GM18499 (cell line): Measurements from ENCODE around the gene ARHGEF16.

Experiments used
- ATAC-seq: cut with Tn5 transposase; IDR thresholded peaks from one replicate; pipeline ENCODE4 v1.9.1; 2021; ENCODE audit warnings: moderate number of reproducible peaks; ENCODE audit not compliant: insufficient read depth, unreplicated experiment

Gene ARHGEF16

DNA sequence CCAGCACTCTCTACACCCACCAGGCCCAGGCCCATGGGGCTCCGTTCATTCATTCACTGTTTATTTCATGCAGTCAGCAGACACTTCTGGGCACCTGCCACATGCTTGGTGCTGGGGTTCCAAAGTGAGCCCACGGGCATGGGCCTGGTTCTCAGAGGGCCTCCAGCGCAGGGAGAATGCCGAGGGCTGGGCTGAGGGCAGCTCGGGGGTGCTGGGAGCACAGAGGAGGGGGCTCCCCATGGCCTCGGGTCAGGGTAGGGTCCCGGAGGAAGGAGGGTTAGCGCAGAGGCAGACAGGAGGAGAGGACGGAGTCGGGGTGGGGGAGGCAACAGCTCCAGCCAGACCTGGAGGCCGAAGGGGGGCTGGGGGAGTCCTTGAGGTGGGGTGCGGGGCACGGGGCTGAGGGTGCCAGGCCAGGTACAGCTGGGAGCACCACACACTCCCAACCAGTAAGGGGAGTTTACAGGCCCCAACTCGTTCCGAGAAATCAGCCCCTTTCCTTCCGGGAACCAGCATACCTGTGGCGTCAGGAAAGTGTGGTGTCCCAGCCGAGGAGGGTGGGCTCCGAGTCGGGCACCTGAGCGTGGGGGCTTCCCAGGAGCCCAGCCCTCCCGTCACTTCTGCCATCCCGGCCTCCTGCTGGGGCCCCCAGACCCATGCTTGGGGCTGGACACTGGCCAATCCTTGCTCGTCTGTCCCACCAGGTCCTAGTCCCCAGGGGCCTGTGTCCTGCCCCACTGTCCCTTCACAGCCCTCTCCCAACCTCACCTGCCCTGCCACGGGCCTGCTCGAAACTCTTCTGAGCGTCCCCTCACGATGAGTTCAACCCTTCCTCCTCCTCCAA, 10.8 kb downstream of the ARHGEF16 start:
- no peak for ATAC-seq

DNA sequence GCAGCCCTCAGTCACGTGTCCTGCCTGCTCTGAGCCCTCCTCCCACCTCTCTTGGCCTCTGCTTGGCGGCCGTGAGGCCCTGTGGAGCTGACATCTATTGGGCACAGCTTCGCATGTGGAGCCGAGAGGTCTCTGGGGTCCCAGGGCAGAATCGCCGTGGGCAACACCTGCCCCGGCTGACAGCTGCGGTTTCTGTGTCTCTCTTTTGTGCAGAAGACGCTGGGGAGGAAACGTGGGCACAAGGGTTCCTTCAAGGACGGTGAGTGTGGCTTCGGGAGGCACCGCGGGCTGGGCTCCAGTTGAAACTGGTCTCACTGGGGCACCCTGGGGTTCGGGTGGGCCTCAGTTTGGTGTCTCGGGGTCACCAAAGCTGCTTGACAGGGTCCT, 11.5 kb downstream of the ARHGEF16 start:
- ATAC-seq = no peak

DNA sequence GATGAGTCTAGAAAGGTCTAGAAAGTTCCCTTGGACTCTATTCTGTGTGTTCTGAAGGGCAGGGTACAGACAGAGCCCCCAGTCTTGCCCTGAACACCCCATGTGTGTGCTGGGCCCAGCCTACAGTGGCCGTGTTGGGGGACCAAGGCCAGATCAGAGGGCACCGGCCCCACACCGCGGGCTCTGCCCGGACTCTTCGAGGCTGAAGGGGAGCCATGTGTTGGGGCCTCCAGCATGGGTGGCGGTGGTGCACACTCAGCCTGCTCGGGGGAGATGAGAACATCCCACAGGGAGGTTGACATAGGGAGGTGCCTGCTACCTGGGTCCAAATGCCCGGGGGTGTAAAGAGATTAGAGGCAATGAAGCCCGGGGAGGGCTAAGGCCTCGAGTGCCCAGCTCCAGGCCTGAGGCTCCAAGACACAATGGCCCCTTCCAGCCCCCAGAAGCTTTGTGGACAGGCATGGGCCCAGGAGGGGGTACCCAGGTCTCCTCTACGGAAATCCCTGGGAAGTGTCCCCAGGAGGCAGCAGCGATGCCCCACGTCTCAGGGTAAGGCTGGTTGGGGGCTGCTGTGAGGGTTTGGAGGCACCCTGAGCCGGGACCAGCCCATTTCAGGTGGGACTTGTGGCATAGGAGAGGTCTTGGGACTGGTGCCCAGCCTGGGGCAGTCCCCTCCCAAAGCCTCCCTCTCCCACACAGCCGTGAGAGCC, 12.1 kb downstream of the ARHGEF16 start:
- ATAC-seq = no peak

DNA sequence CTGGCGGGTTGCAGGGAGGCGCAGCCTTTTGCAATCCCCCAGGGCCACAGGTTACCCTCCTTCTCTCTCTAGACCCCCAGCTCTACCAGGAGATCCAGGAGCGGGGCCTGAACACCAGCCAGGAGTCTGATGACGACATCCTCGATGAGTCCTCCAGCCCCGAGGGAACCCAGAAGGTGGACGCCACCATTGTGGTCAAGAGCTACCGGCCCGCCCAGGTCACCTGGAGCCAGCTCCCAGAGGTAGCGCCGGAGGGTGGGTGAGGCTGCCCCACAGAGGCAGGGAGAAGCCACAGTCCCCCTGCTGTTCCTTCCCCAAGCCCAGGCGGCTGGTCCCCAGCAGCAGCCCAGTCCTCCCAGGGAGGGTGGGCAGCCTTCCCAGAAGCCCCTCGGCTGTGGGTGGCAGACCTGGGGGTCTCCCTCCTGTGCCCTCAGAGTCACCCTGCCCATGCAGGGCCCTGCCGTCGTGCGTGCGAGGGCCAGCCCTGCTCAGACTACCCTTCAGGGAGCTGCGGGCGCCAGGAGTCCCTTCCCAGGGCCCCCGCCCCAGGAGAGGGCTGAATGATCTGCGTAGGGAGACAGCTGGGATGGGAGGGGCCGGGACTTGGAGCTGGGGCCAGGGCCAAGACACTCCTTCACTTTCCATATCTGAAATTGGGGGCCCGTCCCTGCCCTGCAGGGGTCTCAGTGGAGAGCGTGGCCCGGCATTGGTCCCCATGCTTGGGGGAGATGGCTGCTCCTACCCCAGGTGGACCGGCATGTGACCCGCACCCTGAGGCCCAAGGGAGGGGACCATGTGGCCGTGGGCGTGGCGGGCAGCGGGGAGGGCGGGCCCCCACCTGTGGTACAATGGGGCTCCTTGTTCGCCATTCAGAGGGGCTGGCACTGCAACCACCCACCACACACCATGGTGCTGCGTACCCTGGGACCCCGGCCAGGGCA, 12.9 kb downstream of the ARHGEF16 start:
- no peak for ATAC-seq

DNA sequence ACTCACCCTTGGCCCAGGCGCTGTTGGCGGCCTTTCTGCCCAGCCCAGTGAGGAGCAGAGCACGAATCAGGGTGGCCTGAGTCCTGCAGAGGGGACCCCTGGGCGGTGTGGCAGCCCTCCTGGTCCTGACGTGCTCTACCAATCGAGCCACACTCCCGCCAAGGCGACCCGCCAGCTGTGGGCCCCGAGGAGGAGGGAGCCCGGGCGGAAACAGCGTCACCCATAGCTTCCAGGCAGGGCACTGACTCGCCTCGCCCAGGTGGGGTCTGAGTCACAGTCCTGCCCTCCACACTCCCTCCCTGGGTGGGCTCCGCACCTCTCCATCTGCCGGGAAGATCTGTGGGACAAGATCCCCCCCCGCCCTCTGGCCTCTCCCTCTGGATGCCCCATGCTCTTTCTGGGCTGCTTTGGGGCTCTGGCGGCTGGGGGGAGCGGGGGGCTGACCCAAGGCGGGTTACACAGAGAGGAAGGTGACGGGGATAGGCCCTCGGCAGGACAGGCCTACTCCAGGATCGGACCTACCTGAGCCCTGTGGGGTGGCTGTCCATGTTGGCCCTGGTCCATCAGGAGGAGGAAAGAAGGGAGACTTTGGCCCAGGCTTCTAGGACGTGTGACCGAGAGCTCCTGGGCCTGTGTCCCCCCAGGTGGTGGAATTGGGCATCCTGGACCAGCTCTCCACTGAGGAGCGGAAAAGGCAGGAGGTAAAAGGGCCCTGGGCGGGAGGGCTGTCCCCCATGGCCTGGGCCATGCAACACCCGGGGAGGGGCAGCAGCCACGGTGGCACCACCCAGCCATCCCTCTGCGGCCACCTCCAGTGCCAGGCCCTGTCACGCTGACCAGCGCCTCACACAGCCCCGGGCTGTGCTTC, 14.0 kb downstream of the ARHGEF16 start:
- no peak for ATAC-seq

DNA sequence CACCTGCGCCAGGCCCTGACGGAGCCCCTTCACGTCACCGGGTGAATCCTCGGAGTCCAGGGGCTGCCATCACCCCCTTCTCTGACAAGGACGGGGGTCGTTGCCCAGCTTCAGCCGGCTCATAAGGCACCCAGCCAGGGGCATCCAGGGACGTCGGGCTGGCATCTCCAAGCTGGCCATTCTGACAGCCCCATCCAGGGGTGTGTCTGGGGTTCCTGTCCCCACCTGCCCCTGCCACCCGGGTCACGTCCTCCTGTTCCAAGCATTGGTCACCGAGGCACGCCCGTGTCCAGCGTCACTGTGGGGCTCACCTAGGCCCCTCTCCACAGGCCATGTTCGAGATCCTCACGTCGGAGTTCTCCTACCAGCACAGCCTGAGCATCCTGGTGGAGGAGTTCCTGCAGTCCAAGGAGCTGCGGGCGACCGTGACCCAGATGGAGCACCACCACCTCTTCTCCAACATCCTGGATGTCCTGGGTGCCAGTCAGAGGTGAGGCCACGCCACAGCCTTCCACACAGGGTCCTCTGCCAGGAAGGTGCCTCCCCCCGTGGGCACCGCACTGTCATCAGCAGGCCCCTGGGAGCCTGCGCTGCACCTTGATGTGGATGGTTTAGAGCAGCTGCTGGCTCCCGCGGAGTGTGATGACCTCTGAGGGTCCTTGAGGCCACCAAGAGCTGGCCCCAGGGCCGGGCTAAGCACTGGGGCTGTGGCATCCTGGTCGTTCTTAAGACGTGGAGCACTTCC, 14.8 kb downstream of the ARHGEF16 start:
- ATAC-seq = no peak

DNA sequence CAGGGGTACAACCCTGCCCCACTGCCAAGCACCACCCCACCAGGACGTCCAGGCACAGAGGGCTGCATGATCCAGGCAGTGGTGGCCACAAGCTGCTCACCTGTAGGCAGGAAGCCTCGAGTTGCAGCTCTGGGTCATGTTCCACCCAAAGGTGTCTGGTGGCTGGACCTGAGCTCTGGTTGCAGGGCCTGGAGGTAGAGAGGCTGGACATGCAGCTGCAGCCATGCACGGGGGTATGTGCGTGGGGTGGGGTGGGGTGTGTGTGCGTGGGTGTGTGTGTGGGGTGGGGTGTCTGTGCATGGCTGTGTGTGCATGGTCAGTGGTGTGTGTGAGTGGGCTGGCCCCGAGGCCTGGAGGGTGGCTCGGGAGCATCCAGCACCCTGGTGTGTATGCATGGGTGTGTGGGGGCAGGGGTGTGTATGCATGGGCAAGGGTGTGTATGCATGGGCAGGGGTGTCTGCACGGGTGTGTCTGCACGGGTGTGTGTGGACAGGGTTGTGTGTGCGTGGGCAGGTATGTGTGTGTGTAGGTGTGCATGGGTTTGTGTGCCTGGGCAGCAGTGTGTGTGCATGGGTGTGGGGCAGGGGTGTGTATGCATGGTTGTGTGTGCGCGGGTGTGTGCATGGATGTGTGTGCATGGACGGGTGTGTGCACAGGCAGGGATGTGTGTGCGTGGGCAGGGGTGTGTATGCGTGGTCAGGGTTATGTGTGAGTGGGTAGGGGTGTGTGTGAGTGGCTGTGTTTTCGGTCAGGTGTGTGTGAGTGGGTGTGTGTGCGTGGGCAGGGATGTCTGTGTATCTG, 15.6 kb downstream of the ARHGEF16 start:
- ATAC-seq = no peak

DNA sequence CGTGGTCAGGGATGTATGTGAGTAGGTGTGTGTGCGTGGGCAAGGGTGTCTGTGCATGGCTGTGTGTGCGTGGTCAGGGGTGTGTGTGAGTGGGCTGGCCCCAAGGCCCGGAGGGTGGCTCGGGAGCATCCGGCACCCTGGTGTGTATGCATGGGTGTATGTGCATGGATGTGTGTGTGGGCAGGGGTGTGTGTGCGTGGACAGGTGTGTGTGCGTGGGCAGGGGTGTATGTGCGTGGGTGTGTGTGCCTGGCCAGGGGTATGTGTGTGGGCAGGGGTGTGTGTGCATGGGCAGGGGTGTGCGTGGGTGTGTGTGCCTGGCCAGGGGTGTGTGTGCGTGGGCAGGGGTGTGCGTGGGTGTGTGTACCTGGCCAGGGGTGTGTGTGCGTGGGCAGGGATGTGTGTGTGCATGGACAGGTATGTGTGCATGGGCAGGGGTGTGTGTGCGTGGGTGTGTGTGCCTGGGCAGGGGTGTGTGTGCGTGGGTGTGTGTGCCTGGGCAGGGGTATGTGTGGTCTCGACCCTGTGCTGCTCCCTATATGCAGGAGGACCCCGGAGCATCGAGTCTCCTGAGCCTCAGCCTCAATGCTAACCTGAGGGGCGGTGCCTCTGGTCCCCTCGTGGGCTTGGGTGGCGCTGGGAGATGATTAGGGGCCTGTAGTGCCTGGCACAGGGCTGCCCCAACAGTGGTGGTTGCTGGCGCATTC, 16.3 kb downstream of the ARHGEF16 start:
- no peak for ATAC-seq

DNA sequence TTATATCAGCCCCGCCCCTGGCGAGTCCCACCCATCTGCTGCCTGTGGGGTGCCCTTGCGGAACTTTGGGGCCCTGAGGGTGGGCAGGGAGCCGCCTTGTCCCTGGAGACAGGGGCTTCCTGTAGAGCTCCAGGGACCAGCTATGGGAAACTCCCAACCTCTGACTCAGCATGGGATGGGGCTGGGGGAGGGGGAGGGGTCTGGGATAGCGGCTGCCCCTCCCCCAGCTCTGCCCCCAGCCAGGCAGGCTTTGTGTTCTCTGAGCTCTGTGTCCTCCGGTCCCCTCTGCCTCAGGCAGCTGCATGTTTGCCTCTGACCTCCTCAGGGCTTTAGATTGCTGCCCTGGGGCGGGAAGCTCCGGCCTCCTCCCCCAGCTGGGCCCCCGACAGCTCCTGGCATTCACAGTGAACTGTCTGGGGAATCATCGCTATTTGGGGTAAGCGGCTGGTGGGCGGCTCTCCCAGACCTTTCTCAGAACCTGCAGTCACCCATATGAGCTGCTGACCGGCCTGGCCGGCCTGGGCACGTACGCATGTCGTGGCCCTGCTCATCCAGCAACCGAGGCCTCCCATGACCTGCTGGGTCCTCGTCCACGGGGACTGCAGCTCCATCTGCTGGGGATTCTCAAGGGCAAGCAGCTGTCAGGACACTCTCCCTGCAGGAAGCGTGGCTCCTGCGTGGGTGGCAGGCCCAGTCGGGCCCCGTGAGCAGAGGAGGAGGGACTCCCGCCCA, 17.1 kb downstream of the ARHGEF16 start:
- no peak for ATAC-seq

DNA sequence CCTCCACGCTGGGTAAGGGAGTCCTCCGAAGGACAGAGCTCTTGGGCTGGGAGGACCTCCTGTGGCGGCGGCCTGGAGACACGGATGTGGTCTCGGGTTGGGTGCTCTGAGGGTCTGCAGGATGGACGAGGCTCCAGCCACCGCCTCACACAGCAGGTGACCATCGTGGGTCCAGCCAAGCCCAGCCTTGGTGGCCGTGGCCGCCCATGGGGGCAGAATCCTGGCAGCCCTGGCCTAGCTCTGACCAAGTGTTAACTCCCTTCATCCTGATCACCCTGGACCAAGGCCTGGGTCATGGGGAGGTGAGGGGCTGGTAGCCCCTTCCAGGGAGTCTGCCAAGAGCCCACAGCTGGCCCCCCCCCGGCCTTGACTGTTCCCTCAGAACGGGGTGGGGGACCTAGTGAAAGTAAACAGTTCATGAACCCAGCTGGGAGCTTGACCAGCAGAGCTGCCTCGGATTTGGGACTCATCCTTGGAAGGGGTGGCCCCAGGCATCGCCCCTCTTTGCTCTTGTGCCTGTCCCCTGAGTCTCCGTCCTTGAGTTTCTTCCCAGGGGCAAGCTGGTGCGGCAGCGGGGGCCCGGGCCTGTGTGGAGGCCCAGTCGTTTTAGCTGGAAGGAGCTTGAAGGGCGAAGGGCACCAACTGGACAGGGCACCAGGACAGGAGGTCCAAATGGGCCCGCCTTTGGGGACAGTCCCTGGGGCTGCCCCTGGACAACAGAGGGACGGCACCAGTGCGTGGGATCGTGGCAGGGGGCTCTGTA, 17.8 kb downstream of the ARHGEF16 start:
- no peak for ATAC-seq

DNA sequence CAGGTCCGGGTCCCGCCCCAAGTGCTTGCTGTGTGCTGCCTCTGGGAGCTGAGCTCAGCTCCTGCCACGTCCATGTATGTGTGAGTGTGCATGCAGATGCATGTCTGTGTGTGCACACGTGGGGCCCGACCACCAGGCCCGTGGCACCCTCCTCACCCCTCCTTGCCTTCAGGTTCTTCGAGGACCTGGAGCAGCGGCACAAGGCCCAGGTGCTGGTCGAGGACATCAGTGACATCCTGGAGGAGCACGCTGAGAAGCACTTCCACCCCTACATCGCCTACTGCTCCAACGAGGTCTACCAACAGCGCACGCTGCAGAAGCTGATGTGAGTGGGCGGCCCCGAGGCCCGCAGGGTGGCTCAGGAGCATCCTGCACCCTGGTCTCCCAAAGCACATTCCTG, 18.4 kb downstream of the ARHGEF16 start:
- no peak for ATAC-seq

DNA sequence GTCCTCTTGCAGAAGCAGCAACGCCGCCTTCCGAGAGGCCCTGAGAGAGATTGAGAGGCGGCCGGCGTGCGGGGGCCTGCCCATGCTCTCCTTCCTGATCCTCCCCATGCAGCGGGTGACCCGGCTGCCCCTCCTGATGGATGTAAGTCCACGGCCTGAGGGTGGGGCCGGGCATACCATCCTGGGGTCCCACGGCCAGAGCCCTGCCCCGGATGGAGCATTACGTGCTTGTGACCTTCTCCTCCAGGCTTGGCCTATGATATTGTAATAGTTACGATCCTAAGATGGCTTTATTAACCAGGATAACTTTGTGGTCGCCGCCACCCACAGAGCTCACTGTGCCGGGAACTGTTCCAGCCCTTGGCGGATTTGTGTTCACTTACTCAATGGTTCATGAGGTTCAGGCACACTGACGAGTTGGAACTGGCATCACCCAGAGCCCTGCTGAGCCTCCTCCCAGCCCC, 18.9 kb downstream of the ARHGEF16 start:
- ATAC-seq = no peak

DNA sequence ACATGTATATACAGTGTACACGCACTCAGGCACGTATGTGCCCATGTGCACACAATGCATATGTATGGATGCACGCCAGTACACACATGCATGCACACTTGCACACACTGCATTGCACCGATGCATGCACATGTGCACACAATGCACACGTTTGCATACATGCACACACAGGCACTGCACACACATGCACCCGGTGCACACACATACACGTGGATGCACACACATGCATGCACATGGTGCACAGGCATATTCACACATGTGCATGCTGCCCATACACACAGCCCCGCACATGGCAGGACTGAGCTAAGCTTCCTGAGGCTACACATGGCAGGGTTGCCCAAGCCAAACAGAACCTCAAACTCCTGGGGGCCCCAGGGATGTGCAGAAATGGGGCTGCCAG, 19.6 kb downstream of the ARHGEF16 start:
- ATAC-seq = no peak

DNA sequence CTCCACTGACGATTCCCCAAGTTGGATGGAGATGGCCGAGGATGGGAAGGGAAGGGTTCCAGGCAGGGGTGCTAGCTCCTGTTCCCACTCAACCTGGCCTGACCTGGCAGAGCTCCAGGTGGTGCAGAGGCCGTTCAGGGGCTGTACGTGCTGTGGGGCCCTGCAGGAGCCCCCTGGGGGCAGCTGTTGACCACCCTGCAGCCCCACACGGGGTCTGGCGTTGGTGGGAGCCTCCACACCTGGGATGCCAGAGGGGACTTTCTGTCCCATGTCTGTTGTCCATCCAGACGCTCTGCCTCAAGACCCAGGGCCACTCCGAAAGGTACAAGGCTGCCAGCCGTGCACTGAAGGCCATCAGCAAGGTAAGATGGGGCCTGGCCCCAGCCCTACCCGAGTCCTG, 20.0 kb downstream of the ARHGEF16 start:
- ATAC-seq = no peak

DNA sequence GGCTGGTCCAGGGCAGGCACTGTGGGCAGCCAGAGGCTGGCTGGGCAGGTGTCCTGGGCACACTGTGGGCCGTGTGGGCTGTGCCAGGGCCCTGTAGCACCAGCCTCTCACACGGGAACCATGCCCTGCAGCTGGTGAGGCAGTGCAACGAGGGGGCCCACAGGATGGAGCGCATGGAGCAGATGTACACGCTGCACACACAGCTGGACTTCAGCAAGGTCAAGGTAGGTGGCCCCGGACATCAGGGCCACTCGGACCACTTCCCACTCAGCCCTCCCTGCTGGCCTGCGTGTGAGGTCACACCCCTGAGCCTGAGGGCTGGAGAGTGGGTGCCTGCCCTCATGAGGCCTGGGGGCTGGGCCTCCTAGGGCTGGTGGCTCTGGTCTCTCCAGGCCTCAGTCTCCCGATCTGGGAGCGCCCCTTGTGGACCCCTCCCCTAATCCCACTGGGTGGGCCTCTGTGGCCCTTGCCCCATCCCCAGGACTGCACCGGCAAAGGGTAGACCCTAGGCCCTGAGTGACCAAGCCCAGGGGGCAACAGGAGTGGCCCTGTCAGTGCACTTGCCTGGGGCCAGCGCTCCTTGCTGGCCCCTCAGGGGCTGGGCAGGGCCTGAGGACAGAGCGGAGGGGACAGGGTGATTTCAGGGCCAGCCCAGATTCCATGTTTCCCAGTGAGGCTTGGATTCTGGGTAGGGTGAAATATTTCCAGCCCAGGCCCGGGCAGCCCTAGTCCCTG, 21.5 kb downstream of the ARHGEF16 start:
- no peak for ATAC-seq

DNA sequence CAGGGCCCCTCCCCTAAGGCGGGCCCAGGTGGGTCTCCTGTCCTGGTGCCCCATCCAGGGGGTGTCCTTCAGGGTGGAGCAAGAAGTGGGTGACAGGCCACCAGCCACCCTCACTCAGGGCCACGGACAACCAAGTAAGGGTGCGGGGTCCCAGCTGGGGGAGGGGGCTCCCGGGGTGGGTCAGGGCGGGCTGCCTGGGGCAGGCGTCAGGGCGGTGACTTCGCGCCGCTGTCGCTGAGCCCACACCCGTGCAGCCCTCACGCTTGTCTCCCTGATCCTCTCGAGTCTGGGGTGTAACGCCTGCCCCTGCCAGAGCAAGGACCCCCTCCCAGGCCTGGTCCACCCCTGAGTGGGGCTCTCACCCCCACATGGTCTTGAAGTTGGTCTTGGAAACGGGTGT, 22.2 kb downstream of the ARHGEF16 start:
- ATAC-seq = no peak
